HCT116 (cell line): ENCODE results near the gene RPS6KL1.

ENCODE experiments used
- CBX3 ChIP-seq: IDR thresholded peaks from 2 replicates; pipeline ENCODE4 v1.6.1; 2012; ENCODE audit warnings: low read depth
- CEBPB ChIP-seq: IDR thresholded peaks from 2 replicates; pipeline ENCODE4 v1.6.1; 2012; ENCODE audit warnings: low read depth
- EGR1 ChIP-seq: IDR thresholded peaks from 2 replicates; pipeline ENCODE4 v1.6.1; 2012; ENCODE audit warnings: low read depth
- EZH2 ChIP-seq: fragments of 200-600 bp; sonication (generic); IDR thresholded peaks from 2 replicates; pipeline ENCODE4 v1.6.1; 2017; ENCODE audit warnings: antibody characterized with exemption, mixed run types
- EZH2phosphoT487 ChIP-seq: fragments of 200-600 bp; IDR thresholded peaks from 2 replicates; pipeline ENCODE4 v1.6.1; 2018; ENCODE audit warnings: antibody characterized with exemption, borderline replicate concordance
- POLR2A ChIP-seq: IDR thresholded peaks from 2 replicates; pipeline ENCODE4 v1.7.0; 2011; ENCODE audit warnings: borderline replicate concordance; ENCODE audit not compliant: insufficient read depth, insufficient read length; ENCODE audit errors: extremely low read depth
- POLR2AphosphoS5 ChIP-seq: IDR thresholded peaks from 2 replicates; pipeline ENCODE4 v1.6.1; 2011; ENCODE audit warnings: mild to moderate bottlenecking, low read depth, low read length, moderate library complexity
- RAD21 ChIP-seq: IDR thresholded peaks from 2 replicates; pipeline ENCODE4 v1.6.1; 2012; ENCODE audit warnings: low read depth, mild to moderate bottlenecking
- SP1 ChIP-seq: IDR thresholded peaks from 2 replicates; pipeline ENCODE4 v1.6.1; 2012; ENCODE audit warnings: low read depth
- TCF7L2 ChIP-seq: IDR thresholded peaks from 2 replicates; pipeline ENCODE4 v1.7.0; 2011; ENCODE audit warnings: borderline replicate concordance, inconsistent platforms; ENCODE audit not compliant: insufficient read depth, insufficient read length; ENCODE audit errors: extremely low read depth
- TF ChIP-seq, protein P1 (sequence below), 3 experiments: fragments of 200-600 bp in 1 of 3; sonication (generic) in 1 of 3; IDR thresholded peaks in 2 of 3; conservative IDR thresholded peaks in 1 of 3; 2 replicates each; pipeline ENCODE4 v1.5.1; 2012 to 2017; ENCODE audit warnings: low read depth in 2 of 3, low read length in 2 of 3, antibody characterized with exemption in 1 of 3, borderline replicate concordance in 1 of 3, control low read depth in 1 of 3, mild to moderate bottlenecking in 1 of 3, mixed read lengths in 1 of 3, mixed run types in 1 of 3, moderate library complexity in 1 of 3; ENCODE audit not compliant: insufficient read depth in 1 of 3
- TF ChIP-seq, protein P2 (sequence below): IDR thresholded peaks from 2 replicates; pipeline ENCODE4 v1.6.1; 2012
- TF ChIP-seq, protein P3 (sequence below): IDR thresholded peaks from 2 replicates; pipeline ENCODE4 v1.6.1; 2012; ENCODE audit warnings: low read depth

DNA sequence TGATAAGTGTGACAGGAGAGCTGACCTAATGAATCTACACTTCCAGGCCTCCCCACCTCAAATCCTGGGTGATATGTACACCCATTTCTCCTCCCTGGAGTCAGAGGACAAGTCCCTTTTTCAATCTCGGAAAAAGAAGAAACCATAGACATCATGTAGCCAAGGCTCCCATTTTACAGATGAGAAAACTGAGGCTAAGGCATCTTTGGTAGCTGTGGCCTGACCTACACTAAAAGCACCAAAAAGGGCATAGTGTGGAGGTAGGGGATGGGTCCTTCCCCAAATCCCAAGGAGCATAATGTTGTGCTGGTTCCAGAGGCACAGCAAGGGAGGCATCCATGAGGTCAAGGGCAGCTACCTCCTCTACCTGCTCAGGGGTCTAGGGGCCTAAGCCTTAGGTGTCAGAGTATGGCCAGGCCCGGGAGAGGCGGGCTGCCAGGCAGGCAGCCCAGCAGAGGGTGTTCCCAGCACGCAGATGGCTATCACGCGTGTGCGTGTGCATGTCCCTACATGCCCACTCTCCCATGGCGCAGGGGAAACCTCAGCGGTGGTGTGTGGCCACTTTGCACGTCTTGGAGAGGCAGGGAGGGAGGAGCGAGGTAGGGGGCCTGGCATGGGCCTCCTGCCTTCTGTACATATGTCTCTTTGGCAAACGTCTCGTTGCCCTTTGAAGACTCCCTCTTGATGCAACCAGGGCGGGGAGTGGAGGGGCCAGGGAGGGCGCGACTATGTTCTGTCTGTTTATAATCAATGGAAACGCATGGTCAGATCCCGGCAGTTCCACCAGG is 29.8 kb upstream of the RPS6KL1 start:
- TF ChIP-seq CEBPB (no peak), POLR2AphosphoS5 (no peak), EZH2phosphoT487 (no peak), EZH2 (no peak), TCF7L2 (no peak), SP1 (no peak), POLR2A (no peak), CBX3 (no peak), RAD21 (no peak), EGR1 (no peak)
- TF ChIP-seq, protein P1, sequence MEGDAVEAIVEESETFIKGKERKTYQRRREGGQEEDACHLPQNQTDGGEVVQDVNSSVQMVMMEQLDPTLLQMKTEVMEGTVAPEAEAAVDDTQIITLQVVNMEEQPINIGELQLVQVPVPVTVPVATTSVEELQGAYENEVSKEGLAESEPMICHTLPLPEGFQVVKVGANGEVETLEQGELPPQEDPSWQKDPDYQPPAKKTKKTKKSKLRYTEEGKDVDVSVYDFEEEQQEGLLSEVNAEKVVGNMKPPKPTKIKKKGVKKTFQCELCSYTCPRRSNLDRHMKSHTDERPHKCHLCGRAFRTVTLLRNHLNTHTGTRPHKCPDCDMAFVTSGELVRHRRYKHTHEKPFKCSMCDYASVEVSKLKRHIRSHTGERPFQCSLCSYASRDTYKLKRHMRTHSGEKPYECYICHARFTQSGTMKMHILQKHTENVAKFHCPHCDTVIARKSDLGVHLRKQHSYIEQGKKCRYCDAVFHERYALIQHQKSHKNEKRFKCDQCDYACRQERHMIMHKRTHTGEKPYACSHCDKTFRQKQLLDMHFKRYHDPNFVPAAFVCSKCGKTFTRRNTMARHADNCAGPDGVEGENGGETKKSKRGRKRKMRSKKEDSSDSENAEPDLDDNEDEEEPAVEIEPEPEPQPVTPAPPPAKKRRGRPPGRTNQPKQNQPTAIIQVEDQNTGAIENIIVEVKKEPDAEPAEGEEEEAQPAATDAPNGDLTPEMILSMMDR (IDR thresholded peaks at IDR 0.05 in 2 of 3, conservative IDR thresholded peaks at IDR 0.05 in 1 of 3; ENCODE audit: borderline replicate concordance in 1 of 3, insufficient read depth in 1 of 3, low read depth in 2 of 3, low read length in 2 of 3): no peak
- TF ChIP-seq, protein P2, sequence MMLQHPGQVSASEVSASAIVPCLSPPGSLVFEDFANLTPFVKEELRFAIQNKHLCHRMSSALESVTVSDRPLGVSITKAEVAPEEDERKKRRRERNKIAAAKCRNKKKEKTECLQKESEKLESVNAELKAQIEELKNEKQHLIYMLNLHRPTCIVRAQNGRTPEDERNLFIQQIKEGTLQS: no peak
- TF ChIP-seq, protein P3, sequence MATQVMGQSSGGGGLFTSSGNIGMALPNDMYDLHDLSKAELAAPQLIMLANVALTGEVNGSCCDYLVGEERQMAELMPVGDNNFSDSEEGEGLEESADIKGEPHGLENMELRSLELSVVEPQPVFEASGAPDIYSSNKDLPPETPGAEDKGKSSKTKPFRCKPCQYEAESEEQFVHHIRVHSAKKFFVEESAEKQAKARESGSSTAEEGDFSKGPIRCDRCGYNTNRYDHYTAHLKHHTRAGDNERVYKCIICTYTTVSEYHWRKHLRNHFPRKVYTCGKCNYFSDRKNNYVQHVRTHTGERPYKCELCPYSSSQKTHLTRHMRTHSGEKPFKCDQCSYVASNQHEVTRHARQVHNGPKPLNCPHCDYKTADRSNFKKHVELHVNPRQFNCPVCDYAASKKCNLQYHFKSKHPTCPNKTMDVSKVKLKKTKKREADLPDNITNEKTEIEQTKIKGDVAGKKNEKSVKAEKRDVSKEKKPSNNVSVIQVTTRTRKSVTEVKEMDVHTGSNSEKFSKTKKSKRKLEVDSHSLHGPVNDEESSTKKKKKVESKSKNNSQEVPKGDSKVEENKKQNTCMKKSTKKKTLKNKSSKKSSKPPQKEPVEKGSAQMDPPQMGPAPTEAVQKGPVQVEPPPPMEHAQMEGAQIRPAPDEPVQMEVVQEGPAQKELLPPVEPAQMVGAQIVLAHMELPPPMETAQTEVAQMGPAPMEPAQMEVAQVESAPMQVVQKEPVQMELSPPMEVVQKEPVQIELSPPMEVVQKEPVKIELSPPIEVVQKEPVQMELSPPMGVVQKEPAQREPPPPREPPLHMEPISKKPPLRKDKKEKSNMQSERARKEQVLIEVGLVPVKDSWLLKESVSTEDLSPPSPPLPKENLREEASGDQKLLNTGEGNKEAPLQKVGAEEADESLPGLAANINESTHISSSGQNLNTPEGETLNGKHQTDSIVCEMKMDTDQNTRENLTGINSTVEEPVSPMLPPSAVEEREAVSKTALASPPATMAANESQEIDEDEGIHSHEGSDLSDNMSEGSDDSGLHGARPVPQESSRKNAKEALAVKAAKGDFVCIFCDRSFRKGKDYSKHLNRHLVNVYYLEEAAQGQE: no peak
